PC-3 (cell line): ENCODE results near the gene SSC5D. TPM values are rescaled to one million over a fixed set of nuclear protein-coding genes. Genes with fewer than 3 reads are reported as not detected.

Experiments used
- ATAC-seq: fragments of 200-7000 bp; cut with Tn5 transposase; 2 replicates; pipeline ENCODE4 v1.9.1; 2020; ENCODE audit warnings: mild to moderate bottlenecking, moderate library complexity
- BruUV-seq: library from RNA; stranded (reverse); fragments of 400-500 nt; replicated peaks from 2 replicates; lab custom pipeline; 2021; lab: Mats Ljungman, UMichigan
- CTCF ChIA-PET: fragments of 300-600 bp; sonication (Branson Sonifier 250); formaldehyde crosslinking; loops from one replicate; lab custom pipeline; 2022; ENCODE audit warnings: antibody characterized with exemption; lab: Charles Lee
- POLR2A ChIA-PET: fragments of 300-600 bp; sonication (Branson Sonifier 250); formaldehyde crosslinking; loops from one replicate; lab custom pipeline; 2022; ENCODE audit warnings: antibody characterized with exemption; ENCODE audit not compliant: unreplicated experiment; lab: Charles Lee
- DNase-seq: peaks from one replicate; pipeline ENCODE4 v3.0.0-alpha.2; 2015
- H2AFZ ChIP-seq: fragments of 300-600 bp; sonication (generic); 2 replicates; pipeline ENCODE4 v1.6.0; 2016; ENCODE audit warnings: antibody characterized with exemption, low read length
- H3F3A ChIP-seq: fragments of 300-600 bp; sonication (generic); one replicate; pipeline ENCODE4 v1.6.0; 2017; ENCODE audit warnings: antibody characterized with exemption, low read length, control low read depth, mild to moderate bottlenecking; ENCODE audit not compliant: unreplicated experiment
- H3K27ac ChIP-seq: fragments of 300-600 bp; sonication (generic); 2 replicates; pipeline ENCODE4 v1.5.1; 2016; ENCODE audit warnings: mild to moderate bottlenecking, low read length
- H3K27me3 ChIP-seq: fragments of 300-600 bp; sonication (generic); 2 replicates; pipeline ENCODE4 v1.6.1; 2016; ENCODE audit warnings: low read length, mixed read lengths
- H3K36me3 ChIP-seq: fragments of 300-600 bp; sonication (generic); 2 replicates; pipeline ENCODE4 v1.6.1; 2016; ENCODE audit warnings: low read depth, mixed run types, low read length, mixed read lengths
- H3K4me1 ChIP-seq: fragments of 300-600 bp; sonication (generic); 2 replicates; pipeline ENCODE4 v1.5.1; 2016; ENCODE audit warnings: low read length; ENCODE audit not compliant: insufficient read depth
- H3K4me2 ChIP-seq: fragments of 300-600 bp; sonication (generic); 2 replicates; pipeline ENCODE4 v1.6.0; 2016; ENCODE audit warnings: low read length
- H3K4me3 ChIP-seq: fragments of 300-600 bp; sonication (generic); 2 replicates; pipeline ENCODE4 v1.5.1; 2016; ENCODE audit warnings: mild to moderate bottlenecking, low read length, mixed read lengths
- H3K79me2 ChIP-seq: fragments of 300-600 bp; sonication (generic); 2 replicates; pipeline ENCODE4 v1.6.1; 2017; ENCODE audit warnings: low read length, mixed read lengths
- H3K9ac ChIP-seq: fragments of 300-600 bp; sonication (generic); 2 replicates; pipeline ENCODE4 v1.6.0; 2016; ENCODE audit warnings: mild to moderate bottlenecking, low read length
- H3K9me2 ChIP-seq: fragments of 300-600 bp; sonication (generic); replicated peaks from 2 replicates; pipeline ENCODE4 v1.6.1; 2016; ENCODE audit warnings: mixed run types, low read length, mixed read lengths
- H3K9me3 ChIP-seq: fragments of 300-600 bp; sonication (generic); 2 replicates; pipeline ENCODE4 v1.6.1; 2016; ENCODE audit warnings: low read length, mixed read lengths
- H4K20me1 ChIP-seq: fragments of 300-600 bp; sonication (generic); 2 replicates; pipeline ENCODE4 v1.6.1; 2016; ENCODE audit warnings: low read length, mixed read lengths
- EZH2 ChIP-seq: fragments of 300-600 bp; sonication (generic); IDR thresholded peaks from one replicate; pipeline ENCODE4 v1.6.1; 2017; ENCODE audit warnings: antibody characterized with exemption, mild to moderate bottlenecking, low read length; ENCODE audit not compliant: unreplicated experiment
- EZH2phosphoT487 ChIP-seq: fragments of 300-600 bp; sonication (generic); IDR thresholded peaks from 2 replicates; pipeline ENCODE4 v1.6.1; 2018; ENCODE audit warnings: mild to moderate bottlenecking, antibody characterized with exemption, low read length, borderline replicate concordance
- intact Hi-C: fragments of 100-400 bp; cut with micrococcal nuclease; formaldehyde crosslinking; loops from 2 replicates; pipeline ENCODE4 v1.9.0; 2023
- total RNA-seq: library from RNA; depleted of rRNA; stranded (reverse); fragments of >200 nt; gene quantifications from 2 replicates; pipeline ENCODE4 v1.2.3, GENCODE V29; 2014
- TF ChIP-seq, protein P1 (sequence below): fragments of 300-600 bp; sonication (generic); conservative IDR thresholded peaks from 2 replicates; pipeline ENCODE4 v1.5.1; 2017; ENCODE audit warnings: antibody characterized with exemption, low read depth, mild to moderate bottlenecking, low read length

Gene SSC5D
- total RNA-seq, 1 experiment from 2014 or later: not detected

DNA sequence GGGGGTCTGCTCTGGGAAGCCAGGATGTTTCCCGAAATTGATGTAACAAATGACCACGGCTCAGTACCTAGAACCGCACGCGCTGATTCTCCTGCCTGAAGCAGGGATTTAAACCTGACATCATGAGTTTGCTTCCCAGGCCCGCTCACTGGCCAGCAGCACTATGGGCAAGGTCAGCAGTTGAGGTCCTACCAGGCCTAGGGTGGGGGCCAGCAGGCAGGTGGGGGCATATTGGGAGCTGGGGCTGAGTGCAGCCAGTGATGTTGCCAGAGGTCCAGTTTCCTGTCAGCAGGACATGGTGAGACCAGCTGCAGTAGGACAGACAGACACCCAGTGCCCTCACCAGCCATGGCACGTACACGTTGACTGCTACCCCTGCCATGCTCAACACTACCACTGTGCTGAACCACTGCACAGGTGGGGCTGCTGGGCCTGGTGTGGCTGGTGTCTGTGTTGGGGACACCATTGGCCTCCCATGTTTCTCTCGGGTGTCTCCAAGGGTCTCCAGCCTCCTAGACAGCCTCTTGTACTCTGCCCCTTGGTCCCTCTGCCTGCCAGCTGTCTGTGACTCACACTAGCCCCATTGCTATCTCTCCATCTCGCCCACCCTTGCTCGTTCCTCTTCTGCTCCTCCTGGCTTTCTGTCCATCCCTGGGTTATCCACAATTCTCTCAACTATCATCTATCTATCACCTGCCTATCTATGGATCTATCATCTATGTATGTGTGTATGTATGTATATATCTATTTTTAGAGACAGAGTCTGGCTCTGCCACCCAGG lies 22.6 kb upstream of the SSC5D start:
- Histone ChIP-seq H3K27ac (no peak overlapping the region), H3K79me2 (peaks cover 8% of the 10 kb centered on the region), H3F3A (no peaks in the 10 kb centered on the region), H3K4me3 (no peak overlapping the region), H3K4me2 (no peak overlapping the region), H3K9ac (no peak overlapping the region), H4K20me1 (peaks cover 1% of the 10 kb centered on the region; the same call in 1 of the 2 replicates), H3K27me3 (no peaks in the 10 kb centered on the region), H3K36me3 (no peaks in the 10 kb centered on the region), H3K4me1 (peaks cover 14% of the 10 kb centered on the region), H2AFZ (no peak overlapping the region), H3K9me2 (no peaks in the 10 kb centered on the region), H3K9me3 (no peaks in the 10 kb centered on the region)
- intact Hi-C loops: no loop called here
- ATAC-seq (no peak), DNase-seq (no peak)
- ChIA-PET CTCF (interaction anchor here (0.7 kb wide), 1 partner anchor 166 kb away, joined by 3 read pairs; no protein-coding TSS in a partner anchor), POLR2A (no interaction called here)
- TF ChIP-seq, protein P1, sequence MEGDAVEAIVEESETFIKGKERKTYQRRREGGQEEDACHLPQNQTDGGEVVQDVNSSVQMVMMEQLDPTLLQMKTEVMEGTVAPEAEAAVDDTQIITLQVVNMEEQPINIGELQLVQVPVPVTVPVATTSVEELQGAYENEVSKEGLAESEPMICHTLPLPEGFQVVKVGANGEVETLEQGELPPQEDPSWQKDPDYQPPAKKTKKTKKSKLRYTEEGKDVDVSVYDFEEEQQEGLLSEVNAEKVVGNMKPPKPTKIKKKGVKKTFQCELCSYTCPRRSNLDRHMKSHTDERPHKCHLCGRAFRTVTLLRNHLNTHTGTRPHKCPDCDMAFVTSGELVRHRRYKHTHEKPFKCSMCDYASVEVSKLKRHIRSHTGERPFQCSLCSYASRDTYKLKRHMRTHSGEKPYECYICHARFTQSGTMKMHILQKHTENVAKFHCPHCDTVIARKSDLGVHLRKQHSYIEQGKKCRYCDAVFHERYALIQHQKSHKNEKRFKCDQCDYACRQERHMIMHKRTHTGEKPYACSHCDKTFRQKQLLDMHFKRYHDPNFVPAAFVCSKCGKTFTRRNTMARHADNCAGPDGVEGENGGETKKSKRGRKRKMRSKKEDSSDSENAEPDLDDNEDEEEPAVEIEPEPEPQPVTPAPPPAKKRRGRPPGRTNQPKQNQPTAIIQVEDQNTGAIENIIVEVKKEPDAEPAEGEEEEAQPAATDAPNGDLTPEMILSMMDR: no peak
- no peak for TF ChIP-seq EZH2
- no peak for TF ChIP-seq EZH2phosphoT487
- no TSS peak for BruUV-seq

GRCh38 chr19:55466241-55466614 lies 22.0 kb upstream of the SSC5D start:
- Histone ChIP-seq H2AFZ (no peak overlapping the region), H3K27me3 (no peaks in the 10 kb centered on the region), H3K9me2 (no peaks in the 10 kb centered on the region), H3K27ac (no peak overlapping the region), H4K20me1 (no peaks in the 10 kb centered on the region), H3K4me3 (no peak overlapping the region), H3K9ac (no peak overlapping the region), H3K79me2 (peaks cover 2% of the 10 kb centered on the region), H3K4me1 (peaks cover 11% of the 10 kb centered on the region), H3K36me3 (no peaks in the 10 kb centered on the region), H3K9me3 (no peaks in the 10 kb centered on the region), H3K4me2 (no peak overlapping the region), H3F3A (no peaks in the 10 kb centered on the region)
- no peak for DNase-seq
- ChIA-PET CTCF (interaction anchor here (0.7 to 2.0 kb wide), 2 partner anchors 38 to 166 kb away, joined by 3 to 33 read pairs; no protein-coding TSS in a partner anchor), POLR2A (no interaction called here)
- intact Hi-C loops: no loop called here
- no TSS peak for BruUV-seq
- no peak for ATAC-seq
- no peak for TF ChIP-seq EZH2phosphoT487
- no peak for TF ChIP-seq EZH2
- TF ChIP-seq, protein P1: no peak
